Stimulated activated CD4-positive, alpha-beta T cell treated with anti-CD3 and anti-CD28 coated beads, Interleukin-15, amount 100 ng/mL, for 24 hours (primary cell): Measurements from ENCODE around the gene PAX7.

Experiments used
- DNase-seq: peaks from one replicate; pipeline ENCODE4 v3.0.0-alpha.2; 2020

PAX7 gene

DNA sequence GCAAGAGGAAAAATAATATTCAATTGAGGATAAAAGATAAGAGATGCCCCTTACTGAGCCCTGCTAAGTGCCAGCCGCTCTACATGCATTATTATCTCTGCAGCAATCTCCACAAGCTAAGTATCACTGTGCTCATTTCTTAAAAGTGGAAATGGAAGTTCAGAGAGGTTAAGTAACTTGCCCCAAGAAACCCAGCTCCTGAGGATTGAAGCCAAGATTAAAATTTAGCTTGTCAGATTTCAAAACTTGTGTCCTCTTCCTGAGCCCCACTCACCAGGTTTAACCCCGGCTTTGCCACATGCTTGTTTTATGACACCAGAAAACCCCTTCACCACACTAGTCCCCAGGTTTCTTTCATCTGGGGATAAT, 11.2 kb upstream of the PAX7 start:
- DNase-seq: no peak

DNA sequence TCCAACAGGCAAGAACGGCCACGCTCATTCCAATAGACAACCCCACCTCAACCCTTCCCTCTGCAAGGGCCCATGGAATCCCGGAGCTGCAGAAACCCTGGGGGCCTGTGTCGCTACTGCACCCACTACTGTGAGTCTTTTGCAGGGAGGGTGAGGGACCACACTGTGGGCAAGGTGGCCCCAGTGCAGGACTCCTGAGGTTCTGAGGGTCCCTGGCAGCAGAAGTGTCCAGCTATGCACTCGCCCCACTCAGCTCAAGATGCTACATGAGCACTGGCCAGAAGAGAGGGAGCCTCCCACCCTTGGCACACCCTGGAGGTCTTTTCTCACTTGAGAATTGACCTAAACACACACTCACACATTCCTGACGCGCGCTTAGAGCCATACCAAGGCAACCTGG, 2.1 kb upstream of the PAX7 start:
- no peak for DNase-seq

GRCh38 chr1:18629659-18630510, 761 bp upstream of the PAX7 start:
- no peak for DNase-seq

DNA sequence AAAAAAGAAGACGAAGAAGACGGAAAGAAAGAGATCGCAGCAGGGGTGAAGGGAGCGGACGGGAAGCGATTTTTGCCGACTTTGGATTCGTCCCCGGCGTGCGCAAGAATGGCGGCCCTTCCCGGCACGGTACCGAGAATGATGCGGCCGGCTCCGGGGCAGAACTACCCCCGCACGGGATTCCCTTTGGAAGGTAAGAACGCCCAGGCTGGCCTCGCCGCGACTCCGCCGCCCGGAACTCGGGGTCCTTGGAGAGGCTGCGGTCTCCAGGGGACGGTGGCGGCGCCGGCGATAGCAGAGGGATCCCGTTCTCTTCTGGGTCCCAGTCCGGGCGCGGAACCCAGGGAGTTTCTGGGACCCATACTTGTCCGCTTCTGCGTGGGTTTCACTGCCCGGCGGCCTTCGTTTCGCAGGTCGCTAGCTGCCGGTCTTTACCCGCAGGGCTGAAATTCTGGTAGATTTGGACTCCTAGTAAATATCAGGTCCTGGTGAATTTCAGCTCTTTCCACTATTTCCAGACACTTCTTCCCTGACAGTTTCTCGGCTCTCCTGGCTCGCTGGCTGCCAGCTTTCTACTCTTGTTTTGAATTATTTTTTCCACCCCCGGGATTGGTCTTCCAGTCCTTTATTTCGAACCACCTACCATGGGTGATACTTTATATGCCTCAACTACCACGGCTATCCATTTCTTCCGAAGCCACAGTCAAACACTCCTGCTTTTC, 1.0 kb downstream of the PAX7 start:
- DNase-seq: no peak

- no peak for DNase-seq
Measured at GRCh38 chr1:18632218-18632588, 1.6 kb downstream of the PAX7 start.

- no peak for DNase-seq
Measured at GRCh38 chr1:18632783-18633421, 2.3 kb downstream of the PAX7 start.

GRCh38 chr1:18633422-18634155, 2.9 kb downstream of the PAX7 start:
- no peak for DNase-seq

GRCh38 chr1:18634276-18634675, 3.6 kb downstream of the PAX7 start:
- no peak for DNase-seq

- DNase-seq: no peak
Measured at GRCh38 chr1:18635070-18635577, 4.5 kb downstream of the PAX7 start.

- no peak for DNase-seq
Measured at GRCh38 chr1:18635891-18636595, 5.4 kb downstream of the PAX7 start.

- DNase-seq: no peak
Measured at GRCh38 chr1:18636596-18637508, 6.2 kb downstream of the PAX7 start.

- DNase-seq: no peak
Measured at GRCh38 chr1:18637511-18637960, 6.9 kb downstream of the PAX7 start.

DNA sequence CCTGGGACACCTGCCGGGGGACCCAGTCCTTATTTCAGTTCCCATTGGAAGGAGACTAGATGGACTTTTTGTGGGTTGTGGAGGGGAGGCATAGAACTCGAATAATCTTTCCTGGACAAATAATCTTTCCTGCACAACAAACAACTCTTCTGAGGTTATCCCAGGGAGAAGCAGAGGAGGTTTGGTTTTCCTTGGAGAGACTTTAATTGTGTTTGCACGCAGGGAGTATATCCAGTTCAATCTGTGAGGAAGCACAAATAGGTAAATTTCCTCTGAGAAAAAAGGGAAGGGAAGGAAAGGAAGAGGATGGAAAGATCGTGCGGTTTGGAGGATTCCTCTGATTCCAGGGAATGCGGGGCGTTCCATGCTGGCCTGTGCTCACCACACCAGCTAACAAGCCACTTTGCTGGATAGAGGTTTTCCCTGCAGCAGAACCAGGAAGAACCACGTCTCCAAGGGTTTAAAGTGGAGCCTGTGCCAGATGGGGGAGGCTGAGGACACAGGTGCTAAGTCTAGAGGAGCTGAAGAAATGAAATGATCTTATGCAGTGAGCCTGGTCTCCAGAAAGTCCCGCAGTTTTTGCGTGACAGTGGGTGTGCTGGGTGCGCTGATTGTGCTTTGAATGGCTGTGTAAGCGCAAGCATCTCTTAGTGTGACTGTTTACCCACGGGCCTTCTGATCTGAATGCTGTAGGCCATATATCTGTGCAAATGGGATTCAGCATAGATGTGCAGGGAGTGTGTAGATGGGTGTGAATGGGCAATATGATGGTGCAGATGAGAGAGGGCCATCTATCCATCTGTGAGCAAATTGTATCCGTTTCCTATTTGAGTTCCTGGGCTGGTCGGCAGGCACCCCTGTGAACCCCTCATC, 7.6 kb downstream of the PAX7 start:
- no peak for DNase-seq

DNA sequence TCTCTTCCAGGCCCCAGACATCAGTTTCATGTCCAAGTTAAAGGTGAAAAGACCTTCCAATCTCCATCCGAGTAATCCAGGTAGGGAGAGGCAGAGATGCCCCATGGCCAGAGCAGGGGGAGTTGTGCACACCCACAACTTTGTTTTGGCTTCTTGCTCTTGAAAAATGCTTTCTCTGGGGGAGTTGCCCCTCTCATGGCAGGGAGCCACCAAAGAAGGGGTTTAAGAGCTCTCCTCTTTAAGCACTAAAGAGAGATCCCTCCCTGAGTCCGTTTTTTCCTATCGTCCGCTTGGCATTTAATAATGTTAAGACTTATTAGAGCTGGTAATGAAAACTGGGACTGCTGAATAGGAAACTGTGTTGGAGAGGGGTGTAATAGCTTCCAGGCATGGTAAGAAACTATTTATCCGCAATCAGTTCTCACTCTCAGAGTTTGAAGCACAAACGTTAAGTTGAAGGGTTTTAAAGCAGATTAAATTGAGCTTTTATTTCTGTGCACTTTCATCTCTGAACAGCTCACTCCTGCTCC, 8.3 kb downstream of the PAX7 start:
- no peak for DNase-seq

DNA sequence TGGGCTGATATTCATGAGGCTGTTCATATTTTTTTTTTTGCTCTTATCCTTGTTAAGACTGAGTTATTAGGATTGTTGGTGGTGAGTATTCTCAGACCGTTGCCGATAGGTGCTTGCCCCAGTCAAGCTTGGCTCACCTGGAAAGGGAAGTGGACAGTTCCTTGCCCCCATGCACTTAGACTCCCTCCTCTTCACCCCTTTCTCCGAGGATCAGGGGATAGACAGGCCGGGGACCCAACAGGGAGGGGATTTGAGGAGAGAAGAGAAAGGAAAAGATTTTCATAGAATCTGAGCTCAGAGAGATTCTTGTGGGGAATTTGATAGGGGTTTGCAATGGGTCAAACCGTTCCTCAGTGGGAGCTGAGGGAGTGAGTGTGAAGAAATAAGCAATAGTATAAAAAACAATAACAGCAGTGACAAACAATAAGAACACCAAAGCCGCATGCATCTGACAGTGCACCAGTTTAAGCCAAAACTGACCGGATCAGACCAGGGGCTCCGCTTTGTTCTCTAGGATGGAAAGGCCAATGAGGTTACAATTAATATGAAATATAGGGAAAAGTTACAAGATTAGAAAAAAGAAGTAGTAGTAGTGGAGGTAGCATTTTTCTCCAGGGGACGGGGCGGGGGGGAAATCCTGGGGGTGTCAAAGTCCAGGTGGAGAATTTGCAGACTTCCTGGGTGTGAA, 8.9 kb downstream of the PAX7 start:
- DNase-seq: no peak

DNA sequence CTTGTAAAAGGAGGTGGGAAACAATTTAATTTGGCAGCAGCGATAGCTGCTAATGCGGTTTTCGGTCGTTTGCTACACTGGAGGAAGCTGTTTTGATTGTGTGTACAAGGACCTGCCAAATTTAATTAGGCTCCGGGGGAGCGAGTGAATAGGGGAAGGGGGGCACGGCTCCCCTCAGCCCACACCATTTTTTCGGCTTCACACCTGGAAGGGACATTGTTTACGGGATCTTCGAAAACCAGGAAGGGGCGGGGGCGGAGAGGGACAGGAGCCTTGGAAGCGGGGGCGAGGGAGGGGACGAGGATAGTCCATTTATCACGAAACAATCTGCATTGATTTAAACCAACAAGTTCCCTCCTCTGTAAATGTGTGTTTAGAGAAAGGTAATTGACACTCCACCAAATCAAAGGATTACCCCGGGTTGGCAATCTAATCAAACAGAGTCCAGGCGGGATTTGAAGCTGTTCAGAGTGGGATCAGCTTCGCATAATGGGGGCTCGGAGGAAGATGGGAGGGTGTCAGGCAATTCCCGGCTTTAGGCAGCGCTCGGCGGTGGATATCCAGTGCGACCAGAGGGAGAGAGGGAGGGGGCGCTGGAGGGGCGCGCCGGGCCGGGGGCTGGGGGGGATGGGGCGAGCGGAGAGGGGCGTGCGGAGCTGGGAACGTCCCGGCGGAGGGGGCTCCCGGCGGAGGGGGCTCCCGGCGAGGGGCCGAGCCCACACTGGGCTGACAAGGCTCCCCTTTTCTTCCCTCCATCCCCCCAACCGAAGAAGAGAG, 9.8 kb downstream of the PAX7 start:
- DNase-seq: no peak

DNA sequence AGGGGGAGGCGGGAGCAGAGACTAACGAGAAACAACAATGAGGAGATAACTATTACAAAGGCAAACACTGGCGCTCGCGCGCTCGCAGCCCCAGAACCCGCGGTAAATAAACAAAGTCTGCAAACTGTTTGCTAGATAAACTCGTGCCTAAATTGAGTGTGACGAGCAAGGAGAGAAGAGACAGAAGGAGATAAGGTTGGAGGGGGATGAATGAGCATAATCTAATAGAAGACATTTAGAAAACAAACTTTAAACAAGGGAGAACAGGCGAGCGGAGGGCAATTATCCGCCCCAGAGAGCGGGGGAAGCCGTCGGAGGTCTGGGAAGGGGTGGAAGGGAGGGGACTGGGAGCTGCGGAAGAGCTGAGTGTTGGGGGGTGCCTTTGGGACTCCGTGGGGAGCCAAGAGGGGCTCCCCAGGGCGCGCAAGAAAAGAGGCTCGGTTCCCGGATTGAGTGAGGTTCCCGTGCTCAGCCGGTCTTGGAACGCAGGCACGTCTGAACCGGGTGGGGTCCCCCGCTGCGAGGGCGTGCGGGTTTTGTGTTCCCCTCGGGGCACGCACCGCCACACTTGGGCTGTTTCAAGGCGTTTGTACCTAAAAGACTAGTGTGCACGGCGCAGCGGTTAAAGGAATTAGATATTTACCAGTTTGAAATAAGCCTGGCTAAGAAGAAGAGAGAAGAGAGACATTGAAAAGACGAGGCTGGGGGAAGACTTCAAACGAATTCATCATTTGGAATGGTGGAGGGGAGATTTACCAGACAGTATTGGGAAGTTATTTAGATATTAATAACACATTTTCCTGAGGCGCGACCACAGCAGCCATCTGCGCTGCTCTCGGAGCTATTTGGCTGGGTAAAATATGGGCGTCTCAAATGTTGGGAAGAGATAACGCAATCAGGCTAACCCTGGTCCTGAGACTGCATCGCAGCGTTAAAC, 10.6 kb downstream of the PAX7 start:
- no peak for DNase-seq
